ENCODE results near the gene AFF3.

GRCh38 chr2:99680946-99681345 is 461.4 kb downstream of the AFF3 start:
- TF ChIP-seq, protein P1, sequence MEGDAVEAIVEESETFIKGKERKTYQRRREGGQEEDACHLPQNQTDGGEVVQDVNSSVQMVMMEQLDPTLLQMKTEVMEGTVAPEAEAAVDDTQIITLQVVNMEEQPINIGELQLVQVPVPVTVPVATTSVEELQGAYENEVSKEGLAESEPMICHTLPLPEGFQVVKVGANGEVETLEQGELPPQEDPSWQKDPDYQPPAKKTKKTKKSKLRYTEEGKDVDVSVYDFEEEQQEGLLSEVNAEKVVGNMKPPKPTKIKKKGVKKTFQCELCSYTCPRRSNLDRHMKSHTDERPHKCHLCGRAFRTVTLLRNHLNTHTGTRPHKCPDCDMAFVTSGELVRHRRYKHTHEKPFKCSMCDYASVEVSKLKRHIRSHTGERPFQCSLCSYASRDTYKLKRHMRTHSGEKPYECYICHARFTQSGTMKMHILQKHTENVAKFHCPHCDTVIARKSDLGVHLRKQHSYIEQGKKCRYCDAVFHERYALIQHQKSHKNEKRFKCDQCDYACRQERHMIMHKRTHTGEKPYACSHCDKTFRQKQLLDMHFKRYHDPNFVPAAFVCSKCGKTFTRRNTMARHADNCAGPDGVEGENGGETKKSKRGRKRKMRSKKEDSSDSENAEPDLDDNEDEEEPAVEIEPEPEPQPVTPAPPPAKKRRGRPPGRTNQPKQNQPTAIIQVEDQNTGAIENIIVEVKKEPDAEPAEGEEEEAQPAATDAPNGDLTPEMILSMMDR (IDR thresholded peaks at IDR 0.05; ENCODE audit: low read length): no peak
- TF ChIP-seq EZH2 (IDR thresholded peaks at IDR 0.05; ENCODE audit: borderline replicate concordance, low read length): no peak

Measured in OCI-LY1 (cell line).